KOPT-K1 (cell line): ENCODE measurements around the gene NPB.
A peak's percentile ranks its signal among the peaks of the same experiment; 100 is the strongest.

Experiments
- H3K27ac ChIP-seq: fragments of 200-600 bp; sonication (generic); 2 replicates; pipeline ENCODE4 v1.5.1; 2016; ENCODE audit warnings: antibody characterized with exemption, mild to moderate bottlenecking, low read depth, low read length; ENCODE audit not compliant: poor library complexity, severe bottlenecking
- H3K36me3 ChIP-seq: fragments of 200-600 bp; sonication (generic); 2 replicates; pipeline ENCODE4 v1.5.1; 2017; ENCODE audit warnings: antibody characterized with exemption, mild to moderate bottlenecking, low read length, moderate library complexity; ENCODE audit not compliant: insufficient read depth
- H3K9me3 ChIP-seq: fragments of 200-600 bp; sonication (generic); 2 replicates; pipeline ENCODE4 v1.5.1; 2017; ENCODE audit warnings: antibody characterized with exemption, low read length, mild to moderate bottlenecking; ENCODE audit not compliant: insufficient read depth, poor library complexity, severe bottlenecking

The NPB gene

DNA sequence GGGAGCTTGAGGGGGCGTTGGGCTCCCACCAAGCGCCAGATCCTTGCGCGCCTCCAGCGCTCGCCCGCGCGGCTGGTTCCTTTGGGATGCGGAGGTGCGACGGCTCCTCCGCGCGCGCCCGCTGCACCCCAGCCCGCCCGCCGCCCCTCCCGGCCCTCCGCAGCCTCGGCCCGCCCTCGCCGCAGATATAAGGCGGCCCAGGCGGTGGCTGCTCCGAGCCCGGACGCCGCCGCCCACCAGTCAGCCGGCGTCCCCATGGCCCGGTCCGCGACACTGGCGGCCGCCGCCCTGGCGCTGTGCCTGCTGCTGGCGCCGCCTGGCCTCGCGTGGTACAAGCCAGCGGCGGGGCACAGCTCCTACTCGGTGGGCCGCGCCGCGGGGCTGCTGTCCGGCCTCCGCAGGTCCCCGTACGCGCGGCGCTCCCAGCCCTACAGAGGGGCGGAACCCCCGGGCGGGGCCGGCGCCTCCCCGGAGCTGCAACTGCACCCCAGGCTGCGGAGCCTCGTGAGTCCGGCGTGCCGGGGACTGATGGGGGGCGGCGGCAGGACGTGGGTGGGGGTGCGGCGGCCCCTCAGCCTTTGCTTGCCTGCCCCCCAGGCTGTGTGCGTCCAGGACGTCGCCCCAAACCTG, at the start of gene NPB:
TSS of gene NPB (plus strand) at position 216 of the 630 bp plus-strand sequence. CDS start at position 256, 40 bp downstream.
- no peak within 1 kb of the TSS for H3K27ac ChIP-seq
- peaks cover 85% of the 10 kb centered on the region for H3K36me3 ChIP-seq
- no peaks in the 10 kb centered on the region for H3K9me3 ChIP-seq

DNA sequence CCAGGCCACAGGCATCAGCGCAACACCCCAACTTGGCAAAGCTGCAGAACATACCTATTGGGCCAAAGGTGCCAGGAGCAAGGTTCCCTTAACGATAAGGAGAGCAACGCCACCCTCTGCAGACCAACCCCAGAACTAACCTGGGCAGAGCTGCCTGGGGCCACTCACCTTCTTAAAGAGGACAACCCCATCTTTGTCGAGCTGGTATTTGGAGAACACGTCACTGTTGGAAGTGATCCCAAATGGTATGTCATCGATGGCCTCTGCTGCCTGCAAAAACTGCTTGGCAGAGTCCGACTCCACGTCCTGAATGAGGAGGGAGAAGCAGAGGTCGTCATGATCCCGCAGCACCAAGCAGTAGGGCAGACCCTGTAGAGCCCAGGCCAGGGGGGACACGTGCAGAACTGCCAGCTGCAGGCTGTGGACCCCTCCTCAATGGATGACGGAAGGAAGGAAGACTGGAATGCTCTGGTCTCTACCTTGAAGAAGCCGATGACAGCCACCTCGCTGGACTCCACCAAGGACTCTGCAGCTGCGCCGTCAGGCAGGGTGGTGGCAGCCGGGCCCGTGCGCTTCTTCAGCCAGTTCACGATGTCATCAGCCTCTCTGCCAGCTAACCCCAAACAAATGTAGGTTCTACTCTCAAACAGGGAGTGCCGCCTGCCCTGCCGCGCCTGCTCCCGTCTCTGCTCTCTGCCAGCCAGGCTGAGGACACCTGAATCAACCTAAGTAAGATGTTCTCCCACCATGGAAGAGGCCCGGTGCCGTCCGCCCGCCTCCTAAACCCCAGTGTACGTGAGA, 46.9 kb upstream of the NPB start:
- peaks cover 92% of the 10 kb centered on the region for H3K36me3 ChIP-seq
- H3K9me3 ChIP-seq, result no peaks in the 10 kb centered on the region
- no peak overlapping the region for H3K27ac ChIP-seq

DNA sequence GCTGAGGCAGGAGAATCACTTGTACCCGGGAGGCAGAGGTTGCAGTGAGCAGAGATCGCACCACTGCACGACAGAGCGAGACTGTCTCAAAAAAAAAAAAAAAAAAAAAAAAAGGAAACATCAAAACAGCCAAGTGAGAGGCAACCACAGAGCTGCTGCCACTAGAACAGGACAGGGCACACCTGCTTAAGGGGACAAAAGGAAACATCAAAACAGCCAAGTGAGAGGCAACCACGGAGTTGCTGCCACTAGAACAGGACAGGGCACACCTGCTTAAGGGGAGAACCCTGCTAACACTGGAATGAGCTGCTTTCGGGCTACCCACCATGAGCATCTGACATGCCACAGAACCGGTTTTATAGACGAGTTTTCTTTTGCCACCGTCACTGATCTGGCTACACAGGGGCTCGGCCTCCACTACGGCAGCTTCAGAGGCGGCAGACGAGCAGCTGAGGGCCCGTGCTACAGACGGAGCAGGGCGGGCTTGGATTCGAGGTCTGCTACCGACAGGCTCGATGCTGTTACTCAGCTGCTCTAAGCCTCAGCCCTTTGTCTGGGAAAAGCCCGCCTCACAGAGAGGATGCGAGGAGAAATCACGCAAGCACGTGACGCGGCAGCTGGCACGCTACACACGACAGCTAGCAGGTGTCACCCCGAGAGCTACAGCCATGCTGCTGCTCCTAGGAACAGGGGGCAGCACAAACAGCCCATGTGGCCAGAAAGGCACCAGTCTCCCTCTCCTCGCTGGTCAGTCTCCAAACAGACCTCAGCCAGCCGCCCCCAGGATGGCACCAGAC, 43.7 kb upstream of the NPB start:
- H3K27ac ChIP-seq, result no peak overlapping the region
- H3K9me3 ChIP-seq, result no peaks in the 10 kb centered on the region
- peaks cover 70% of the 10 kb centered on the region for H3K36me3 ChIP-seq

DNA sequence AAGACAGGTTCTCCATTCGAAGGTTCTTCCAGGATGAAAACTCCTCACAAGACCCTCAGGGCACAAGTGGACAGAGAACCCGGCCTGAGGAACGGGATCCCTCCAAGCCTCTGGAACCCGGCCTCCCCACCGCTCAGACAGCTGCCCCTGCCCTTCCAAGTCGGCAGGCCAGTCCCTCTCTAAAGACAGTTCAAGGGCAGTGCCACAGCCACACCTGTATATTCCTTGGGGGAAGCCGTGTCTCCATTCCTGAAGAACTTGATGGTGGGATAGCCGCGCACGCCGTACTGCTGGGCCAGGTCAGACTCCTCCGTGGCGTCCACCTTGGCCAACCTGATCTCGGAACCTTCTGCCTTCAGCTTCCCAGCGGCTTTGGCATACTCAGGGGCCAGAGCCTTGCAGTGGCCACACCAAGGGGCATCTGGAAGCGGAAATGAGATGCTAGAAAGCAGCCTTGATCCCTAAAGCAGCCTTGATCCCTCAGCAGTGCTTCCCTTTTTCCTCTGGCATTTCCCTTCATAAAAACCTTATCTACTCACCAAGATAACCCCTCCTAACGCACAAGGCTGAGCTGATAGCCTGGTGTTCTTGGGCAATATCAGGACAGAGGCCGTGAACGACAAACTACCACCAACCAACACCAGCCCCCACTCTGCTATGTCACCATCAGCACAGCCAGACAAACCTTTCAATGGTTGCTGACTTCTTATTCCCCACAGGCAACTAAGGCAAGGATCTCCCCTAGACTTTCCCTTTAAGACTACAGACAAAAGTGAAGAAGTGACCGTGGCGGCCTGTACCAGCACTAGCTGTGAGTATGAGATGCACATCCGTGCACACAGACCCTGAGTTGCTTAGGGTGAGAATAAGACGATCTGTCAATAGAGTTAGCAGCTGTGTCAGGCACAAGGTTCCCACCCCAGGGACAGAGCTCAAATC, 42.8 kb upstream of the NPB start:
- Histone ChIP-seq H3K27ac (peak overlapping the region; percentile 78), H3K36me3 (peaks cover 70% of the 10 kb centered on the region), H3K9me3 (no peaks in the 10 kb centered on the region)

DNA sequence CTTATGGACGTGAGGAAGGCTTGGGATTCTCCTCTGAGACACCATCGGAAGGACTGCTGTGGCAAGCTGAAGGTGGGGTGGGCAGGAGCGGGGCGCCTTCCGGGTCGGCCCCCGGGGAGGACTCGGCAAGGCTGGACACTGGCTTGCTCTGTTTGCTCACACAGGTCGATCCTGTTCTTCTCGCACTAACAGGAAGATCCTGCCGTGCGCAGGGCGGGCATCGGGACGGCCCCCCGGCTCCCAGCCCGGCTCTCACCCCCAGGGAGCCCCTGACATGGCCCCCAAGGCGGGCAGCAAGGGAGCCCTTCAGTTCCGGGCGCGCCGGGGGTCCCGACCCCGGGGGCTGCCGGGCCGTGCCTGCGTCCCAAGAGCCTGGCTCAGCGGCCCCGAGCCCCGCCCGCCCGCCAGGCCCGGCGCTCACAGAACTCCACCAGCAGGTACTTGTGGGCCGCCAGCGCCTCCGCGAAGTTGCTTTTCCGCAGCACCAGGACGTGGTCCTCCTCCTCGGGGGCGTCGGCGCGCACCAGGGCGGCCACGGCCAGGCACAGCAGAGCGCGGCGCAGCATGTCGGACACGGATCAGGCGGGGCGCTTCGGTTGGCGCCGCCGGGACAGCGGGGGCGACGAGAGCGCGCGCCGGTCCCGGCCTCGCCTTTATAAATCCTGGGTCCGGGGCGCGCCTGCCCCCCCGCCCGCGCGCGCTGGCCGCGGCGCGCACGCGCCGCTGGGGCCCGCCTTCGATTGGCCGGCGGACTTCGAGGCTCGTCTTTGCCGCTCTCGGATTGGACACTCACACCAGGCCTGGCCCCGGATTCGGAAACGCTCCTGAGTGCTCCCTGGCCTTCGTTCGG, 41.9 kb upstream of the NPB start, which contains the start of gene P4HB:
TSS of gene P4HB (minus strand) at position 630 of the 850 bp plus-strand sequence. CDS start at position 566, 64 bp downstream.
- peak within 1 kb of the TSS; percentile 78 for H3K27ac ChIP-seq
- H3K36me3 ChIP-seq, result peaks cover 70% of the 10 kb centered on the region
- no peaks in the 10 kb centered on the region for H3K9me3 ChIP-seq

DNA sequence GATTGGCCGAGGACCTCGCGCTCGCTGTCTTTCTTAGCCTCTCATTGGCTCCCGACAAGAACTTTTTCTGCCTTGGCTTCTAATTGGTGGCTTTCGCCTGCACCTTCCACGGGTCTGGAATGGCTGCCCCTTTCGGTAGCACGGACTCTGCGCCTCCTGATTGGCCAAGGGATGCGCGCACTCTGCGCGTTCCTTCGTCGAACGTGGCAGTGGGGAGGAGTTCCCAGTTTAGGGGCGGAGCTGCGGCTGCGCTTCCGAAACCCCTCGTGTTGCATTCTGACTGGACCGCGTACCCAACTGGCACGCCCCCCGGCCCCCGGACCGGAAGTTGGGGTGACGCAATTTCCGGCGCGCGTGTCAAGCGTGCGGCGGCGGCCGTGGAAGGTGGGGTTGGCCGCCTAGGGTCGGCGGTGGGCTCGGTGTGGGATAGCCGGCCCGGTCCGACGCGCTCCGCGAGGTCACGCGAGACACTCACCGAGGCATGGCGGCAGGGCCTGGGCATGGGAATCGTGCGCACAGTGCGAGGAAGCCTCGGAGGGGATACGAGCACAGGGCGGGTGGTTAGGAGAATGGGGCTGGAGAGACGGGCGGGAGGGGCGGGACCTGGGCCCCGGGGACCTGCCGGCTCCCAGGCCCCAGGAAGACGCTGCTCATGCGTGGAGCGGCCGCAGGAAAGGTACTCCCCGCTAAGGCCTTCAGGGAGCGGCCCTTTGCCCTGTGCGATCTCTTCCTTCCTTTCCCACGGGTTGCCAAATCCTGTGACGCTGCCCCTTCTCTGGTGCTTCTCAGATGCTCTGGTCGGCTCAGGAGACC, 41.1 kb upstream of the NPB start:
- Histone ChIP-seq H3K36me3 (peaks cover 70% of the 10 kb centered on the region), H3K27ac (peak overlapping the region; percentile 76), H3K9me3 (no peaks in the 10 kb centered on the region)

DNA sequence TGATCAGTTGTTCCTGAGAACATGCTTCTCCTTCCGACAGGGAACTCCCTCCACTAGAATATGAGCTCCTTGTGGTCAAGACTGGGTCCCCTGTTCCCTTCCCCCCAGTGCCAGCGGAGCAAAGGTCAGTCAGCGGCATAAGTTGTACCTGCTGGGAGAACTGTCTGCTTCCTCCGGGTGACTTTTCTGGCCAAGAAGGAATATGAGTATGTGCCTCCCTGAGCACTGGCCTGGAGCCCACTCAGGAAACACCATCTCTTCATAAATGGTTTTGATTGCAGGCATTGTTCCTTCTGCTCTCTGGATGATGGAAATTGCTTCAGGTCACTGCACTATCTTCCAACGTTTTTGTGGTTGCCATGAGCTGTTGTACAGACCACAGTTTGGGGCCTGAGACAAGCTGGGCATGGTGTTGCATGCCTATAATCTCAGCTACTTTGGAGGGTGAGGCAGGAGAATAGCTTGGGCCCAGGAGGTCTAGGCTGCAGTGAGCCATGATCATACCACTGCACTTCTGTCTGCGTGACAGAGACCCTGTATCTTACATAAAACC, 38.8 kb upstream of the NPB start:
- Histone ChIP-seq H3K9me3 (no peaks in the 10 kb centered on the region), H3K27ac (no peak overlapping the region), H3K36me3 (peaks cover 69% of the 10 kb centered on the region)

DNA sequence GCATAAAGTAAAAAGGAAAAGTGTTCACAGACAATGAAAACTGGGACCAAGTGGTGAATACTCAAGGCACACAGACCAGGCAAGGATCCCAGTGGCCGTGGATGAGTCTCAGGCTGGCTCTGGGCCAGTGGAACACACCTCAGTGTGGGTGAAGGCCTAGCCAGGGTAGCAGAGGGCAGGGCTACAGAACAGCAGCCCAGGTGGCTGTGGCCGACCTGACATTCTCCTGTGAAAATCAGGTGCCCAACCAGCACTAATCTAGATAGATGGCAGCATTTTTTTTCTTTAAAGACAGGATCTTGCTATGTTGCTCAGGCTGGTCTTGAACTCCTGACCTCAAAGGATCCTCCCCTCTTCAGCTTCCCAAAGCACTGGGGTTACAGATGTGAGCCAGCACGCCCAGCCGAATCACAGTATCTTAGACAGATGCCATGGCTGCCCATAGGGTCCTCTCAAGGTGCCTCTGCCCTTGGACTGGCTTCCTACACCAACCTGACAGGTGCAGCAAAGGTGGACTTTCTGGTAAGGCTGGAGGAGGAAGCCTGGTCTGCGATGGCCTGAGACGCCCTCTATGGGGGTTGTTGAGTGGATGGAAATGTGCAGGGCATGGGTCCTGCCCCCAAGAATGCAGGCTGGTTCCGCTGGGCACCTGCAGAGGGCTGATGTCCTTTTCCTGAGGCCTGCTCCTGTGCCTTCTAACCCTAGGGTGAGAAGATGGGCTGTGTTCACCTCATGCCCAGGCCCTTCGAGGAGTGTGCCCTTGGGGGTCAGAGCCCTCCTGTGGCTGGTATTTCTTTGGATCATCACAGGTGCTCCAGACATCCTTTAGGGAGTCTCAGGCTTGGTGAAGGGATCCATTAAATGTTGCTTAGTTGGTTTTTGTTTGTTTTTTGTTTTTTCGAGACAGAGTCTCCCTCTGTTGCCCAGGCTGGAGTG, 37.9 kb upstream of the NPB start:
- H3K9me3 ChIP-seq, result no peaks in the 10 kb centered on the region
- peaks cover 69% of the 10 kb centered on the region for H3K36me3 ChIP-seq
- no peak overlapping the region for H3K27ac ChIP-seq

DNA sequence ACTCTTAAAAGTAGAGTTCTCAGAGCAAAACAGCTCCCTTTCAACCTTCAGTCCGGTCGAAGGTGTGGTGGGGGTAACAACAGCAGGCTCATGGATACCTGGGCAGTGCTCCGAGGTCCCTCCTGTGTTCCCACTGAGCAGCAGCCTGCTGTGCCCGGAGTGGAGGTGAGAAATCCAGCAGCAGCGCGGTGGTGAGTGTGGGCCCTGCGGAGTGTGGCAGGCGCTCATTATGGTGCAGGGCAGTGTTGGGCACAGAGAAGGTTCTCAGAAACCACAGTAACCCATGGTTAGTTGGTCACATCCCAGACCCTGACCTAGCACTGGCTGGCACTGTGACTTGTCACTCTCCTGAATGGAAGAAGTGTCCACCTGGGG, 36.7 kb upstream of the NPB start:
- Histone ChIP-seq H3K9me3 (no peaks in the 10 kb centered on the region), H3K27ac (no peak overlapping the region), H3K36me3 (peaks cover 79% of the 10 kb centered on the region)

DNA sequence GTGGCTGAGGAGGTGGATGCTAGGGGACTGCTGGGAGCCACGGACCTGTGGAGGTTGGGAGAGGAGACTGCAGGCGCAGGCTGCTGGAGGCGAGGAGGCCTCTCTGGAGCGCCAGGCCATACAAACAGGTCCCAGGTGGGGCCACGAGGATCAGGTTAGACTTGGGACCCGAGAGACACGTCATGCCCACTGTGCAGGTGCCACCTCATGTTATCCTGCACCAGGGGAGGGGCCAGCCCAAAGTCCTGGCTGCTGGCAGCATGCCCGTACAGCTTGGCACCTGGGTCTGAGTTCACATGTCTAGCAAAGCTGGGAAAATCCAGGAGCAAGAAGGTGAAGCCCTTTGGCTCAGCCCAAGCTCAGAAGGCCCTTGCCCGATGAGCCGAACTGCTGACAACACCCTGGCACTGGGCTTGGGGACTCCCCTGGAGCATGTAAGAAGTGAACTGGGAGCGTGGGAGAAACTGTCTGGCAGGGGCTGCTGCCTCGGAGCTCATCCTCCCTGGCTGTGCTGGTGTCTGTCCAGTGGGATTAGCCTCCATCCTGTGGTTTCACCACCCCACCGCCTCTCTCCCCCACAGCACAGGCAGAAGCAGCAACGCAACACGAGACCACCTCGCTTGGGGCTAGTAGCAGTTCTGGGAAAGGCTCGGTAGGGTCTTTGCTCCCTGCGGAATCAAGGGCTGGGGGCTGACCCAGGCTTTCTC, 36.2 kb upstream of the NPB start:
- peak overlapping the region; percentile 53 for H3K27ac ChIP-seq
- H3K36me3 ChIP-seq, result peaks cover 81% of the 10 kb centered on the region

DNA sequence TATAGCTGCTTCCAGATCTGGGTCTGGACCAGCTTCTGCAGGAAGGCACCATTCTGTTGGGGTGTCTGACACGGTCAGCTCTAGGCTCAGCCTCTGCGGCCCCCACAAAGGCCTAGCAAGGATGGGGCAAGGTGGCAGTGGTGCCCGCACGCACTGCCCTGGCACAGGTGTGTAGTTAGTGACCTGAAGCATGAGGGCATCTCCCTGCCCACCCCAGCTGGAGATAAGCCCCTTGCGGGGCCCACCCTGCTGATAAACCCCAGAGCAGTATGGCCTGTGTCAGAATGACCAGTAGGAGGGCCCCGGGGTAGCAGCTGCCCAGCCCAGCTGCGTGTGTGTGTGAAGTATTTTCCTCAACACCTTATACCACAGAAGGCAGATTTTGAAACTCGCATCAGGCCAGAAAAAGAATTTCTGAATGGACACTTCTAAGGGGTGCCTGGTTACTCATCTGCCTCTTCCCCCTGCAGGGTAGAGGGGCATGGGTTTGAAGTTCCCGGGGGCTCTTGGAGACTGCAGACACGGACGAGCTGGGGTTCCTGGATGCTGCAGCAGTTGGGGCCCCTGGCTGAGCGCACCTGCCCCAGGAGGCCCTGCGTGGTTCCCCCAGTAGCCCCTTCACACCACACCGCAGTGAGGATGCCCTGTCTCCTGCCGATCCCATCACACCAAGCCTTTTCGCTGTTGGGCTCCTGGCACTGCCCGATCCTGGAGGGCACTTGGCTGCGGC, 35.4 kb upstream of the NPB start:
- peaks cover 81% of the 10 kb centered on the region for H3K36me3 ChIP-seq
- peak overlapping the region; percentile 53 for H3K27ac ChIP-seq
- H3K9me3 ChIP-seq, result no peaks in the 10 kb centered on the region

More for the DNA sequence above, 36.2 kb upstream of the NPB start:
- no peaks in the 10 kb centered on the region for H3K9me3 ChIP-seq
